Fibroblast of villous mesenchyme (primary cell): ENCODE results near the gene BPHL. TPM values are rescaled to one million over a fixed set of nuclear protein-coding genes. Genes with fewer than 3 reads are reported as not detected.
"Not testable (repeated sequence)": the region's sequence is repeated elsewhere in the genome, so short reads cannot be mapped to it uniquely, and the experiment has no call there.

Experiments
- DNase-seq: peaks from one replicate; pipeline ENCODE4 v3.0.0-alpha.2; 2010; ENCODE audit warnings: low read depth
- H3K4me3 ChIP-seq: 2 replicates; pipeline ENCODE4 v1.5.1; 2011; ENCODE audit warnings: low read depth, mild to moderate bottlenecking, low read length
- CTCF ChIP-seq: IDR thresholded peaks from 2 replicates; pipeline ENCODE4 v1.5.1; 2012; ENCODE audit warnings: low read depth, mild to moderate bottlenecking, low read length; ENCODE audit not compliant: insufficient read depth
- total RNA-seq: library from RNA; depleted of rRNA; stranded (reverse); fragments of >200 nt; gene quantifications from 2 replicates; pipeline ENCODE4 v1.2.3, GENCODE V29; 2012

The BPHL gene
- total RNA-seq: 16.1 and 17.3 TPM in 2 replicates

DNA sequence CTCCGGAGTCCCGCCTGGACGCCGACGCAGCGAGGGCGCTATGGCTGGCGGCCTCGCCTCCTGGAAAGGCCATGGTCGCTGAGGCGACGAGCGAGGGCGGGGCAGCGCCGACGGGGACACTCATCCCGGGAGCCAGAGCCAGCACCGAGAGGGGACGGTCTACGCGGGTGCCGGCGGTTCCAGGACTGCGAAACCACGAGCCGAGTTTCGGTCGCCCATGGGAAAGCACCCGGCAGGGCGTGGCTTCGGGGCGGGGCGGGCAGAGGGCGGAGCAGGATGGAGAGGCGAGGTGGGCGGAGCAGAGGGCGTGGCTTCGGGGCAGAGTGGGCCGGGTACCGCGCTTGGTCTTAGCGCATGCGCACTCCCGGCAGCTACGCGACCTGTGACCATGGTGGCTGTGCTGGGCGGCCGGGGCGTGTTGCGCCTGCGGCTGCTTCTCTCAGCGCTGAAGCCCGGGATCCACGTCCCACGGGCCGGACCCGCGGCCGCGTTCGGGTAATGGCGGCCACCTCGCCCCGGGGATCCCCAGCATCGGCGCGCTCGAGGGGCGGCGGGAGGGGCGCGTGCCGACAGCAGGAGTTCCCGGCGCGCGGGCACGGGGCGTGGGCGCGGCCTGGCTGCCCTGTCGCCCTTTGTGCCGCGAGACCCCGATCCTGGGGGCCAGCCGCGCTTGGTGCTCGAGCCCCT lies at the start of gene BPHL:
Gene BPHL (plus strand): TSS at position 359 of the 687 bp plus-strand sequence. CDS start 30 bp downstream, at position 389.
- peak; percentile 92 for DNase-seq
- H3K4me3 ChIP-seq: peak within 1 kb of the TSS; percentile 85
- no peak for TF ChIP-seq CTCF

DNA sequence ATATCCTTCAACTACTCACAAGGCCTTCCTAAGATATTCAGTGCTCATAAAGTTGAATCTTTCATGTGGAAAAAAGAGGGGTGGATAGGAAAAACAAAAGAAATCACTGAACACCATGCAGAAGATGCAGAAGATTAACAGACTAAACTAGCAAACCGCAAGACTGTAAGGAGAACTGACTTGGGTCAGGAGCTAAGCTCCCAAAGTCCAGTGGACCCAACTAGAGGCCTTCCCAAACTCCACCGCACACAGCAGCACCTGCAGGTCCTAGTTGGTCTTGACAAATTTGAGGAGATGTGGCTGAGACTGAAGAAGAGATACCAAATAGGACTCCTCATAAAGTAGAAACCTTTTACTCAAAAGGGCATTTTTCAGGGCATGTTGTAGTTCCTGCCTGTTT lies 46.9 kb upstream of the BPHL start:
- H3K4me3 ChIP-seq: no peak overlapping the region
- no peak for DNase-seq
- no peak for TF ChIP-seq CTCF

DNA sequence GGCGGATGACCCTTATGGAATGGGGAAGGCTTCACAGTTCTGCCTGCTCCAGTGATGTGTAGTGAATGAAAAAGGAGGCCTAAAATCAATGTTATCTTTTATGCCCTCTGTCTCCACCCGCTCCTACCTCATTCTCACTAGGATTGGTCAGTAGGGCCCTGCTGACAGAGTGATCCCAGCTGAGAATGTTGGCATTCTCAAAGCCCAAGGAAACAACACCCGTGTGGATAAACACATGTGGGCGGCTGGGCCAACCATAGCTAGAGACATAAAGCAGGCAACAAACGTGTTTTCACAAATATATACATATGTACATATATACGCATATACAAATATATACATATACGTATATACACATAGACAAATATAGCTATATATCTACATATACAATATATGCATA lies 45.7 kb upstream of the BPHL start:
- no peak for TF ChIP-seq CTCF
- no peak for DNase-seq
- H3K4me3 ChIP-seq: no peak overlapping the region

DNA sequence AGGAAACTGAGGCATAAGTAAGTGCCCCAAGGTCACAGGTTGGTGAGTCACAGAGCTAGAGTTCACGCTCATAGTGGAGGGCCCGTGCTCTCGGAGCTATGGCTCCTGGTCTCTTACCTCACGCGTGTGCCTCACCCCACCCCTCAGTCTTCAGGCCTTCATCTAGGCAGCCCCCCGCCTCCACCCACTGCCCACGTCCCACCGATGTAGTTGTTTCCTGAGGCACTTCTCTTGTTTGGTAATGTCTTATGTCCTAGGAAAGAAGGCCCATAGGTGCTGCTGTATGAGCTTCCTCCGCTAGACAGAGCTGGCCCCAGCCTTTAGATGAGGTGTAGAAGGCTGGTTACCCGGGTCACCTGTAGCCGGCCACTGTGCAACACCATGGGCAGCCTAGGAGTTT lies 45.1 kb upstream of the BPHL start:
- TF ChIP-seq CTCF: no peak
- no peak overlapping the region for H3K4me3 ChIP-seq
- DNase-seq: no peak

GRCh38 chr6:3075772-3076113 lies 42.8 kb upstream of the BPHL start:
- no peak overlapping the region for H3K4me3 ChIP-seq
- DNase-seq: no peak
- TF ChIP-seq CTCF: no peak

- no peak for DNase-seq
- no peak overlapping the region for H3K4me3 ChIP-seq
- no peak for TF ChIP-seq CTCF
Observed at GRCh38 chr6:3076320-3076719, 42.2 kb upstream of the BPHL start.

DNA sequence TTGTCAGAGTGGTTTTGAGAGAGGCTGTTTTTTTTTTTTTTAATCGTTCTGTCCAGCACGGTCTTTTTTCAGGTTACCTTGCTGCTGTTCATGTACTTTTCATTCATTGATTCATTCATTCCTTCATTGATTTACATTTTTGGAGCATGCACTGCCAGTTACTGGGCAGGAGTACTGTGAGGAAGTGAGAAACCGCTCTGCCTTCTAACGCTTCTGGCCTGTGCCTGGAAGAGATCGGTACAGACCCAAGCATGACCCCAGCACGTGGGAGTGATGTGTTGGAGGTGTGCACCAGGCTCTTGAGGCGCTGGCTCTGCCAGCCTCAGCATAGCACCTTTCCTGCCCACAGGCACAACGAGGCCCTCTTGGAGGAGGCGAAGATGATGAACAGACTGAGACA lies 41.1 kb upstream of the BPHL start:
- DNase-seq: no peak
- no peak for TF ChIP-seq CTCF

GRCh38 chr6:3078952-3079351 lies 39.6 kb upstream of the BPHL start:
- H3K4me3 ChIP-seq, DNase-seq: not testable (repeated sequence)

More for the DNA sequence above, 41.1 kb upstream of the BPHL start:
- no peak overlapping the region for H3K4me3 ChIP-seq
